ENCODE data around the gene STXBP5. TPM values are rescaled to one million over a fixed set of nuclear protein-coding genes. Genes with fewer than 3 reads are reported as not detected.

Gene STXBP5
- total and polyA plus RNA-seq, 9 of the 15 experiments (the other 6 are each of a cell fraction or from before 2014, with no cell fraction given) = 23.3 to 172 (median 71.5) TPM

- Histone ChIP-seq H3K4me2 (ENCODE audit: insufficient read depth, low read length) (peak overlapping the region; percentile 98), H3K27ac (ENCODE audit: extremely low read depth, low read depth, low read length) (peak overlapping the region; percentile 88), H3K36me3 (ENCODE audit: control insufficient read depth, insufficient read depth, low read length) (peaks cover 17% of the 10 kb centered on the region), H3K27me3 (ENCODE audit: control insufficient read depth in 2 of 2, insufficient read depth in 2 of 2, low read length in 2 of 2) (no peaks in the 10 kb centered on the region), H3K9ac (ENCODE audit: insufficient read depth in 1 of 2, low read depth in 2 of 2, low read length in 2 of 2) (peak overlapping the region; percentile 83 to 97), H3K4me1 (replicated peaks in 1 of 2; ENCODE audit: control insufficient read depth in 2 of 2, insufficient read depth in 2 of 2, low read length in 2 of 2) (peaks cover 5 to 14% of the 10 kb centered on the region in 2 experiments), H3K79me2 (ENCODE audit: control insufficient read depth, insufficient read depth, low read length) (peaks cover 63% of the 10 kb centered on the region), H3K4me3 (peak overlapping the region; percentile 88), H3K9me3 (replicated peaks; ENCODE audit: control insufficient read depth, insufficient read depth, low read depth, low read length) (no peaks in the 10 kb centered on the region), H3K9me1 (ENCODE audit: control insufficient read depth, insufficient read depth, low read length) (no peaks in the 10 kb centered on the region), H2AFZ (ENCODE audit: low read depth, low read length) (peak overlapping the region; percentile 69), H4K20me1 (replicated peaks; ENCODE audit: control insufficient read depth, insufficient read depth, low read length) (no peaks in the 10 kb centered on the region; the same call in 1 of the 2 replicates)
- FAIRE-seq = no peak
- in situ Hi-C loops (cut with MboI) (loop anchor here (25.0 kb wide), 1 partner anchor 316 kb away; no protein-coding TSS in a partner anchor), intact Hi-C loops (cut with micrococcal nuclease) (loop anchor here (2.0 kb wide), 3 partner anchors 319 to 347 kb away; no protein-coding TSS in a partner anchor)
- peak; percentile 87 to 96 (median 92) for DNase-seq (ENCODE audit: extremely low read depth in 1 of 4, low spot score in 3 of 4)
- WGBS (ENCODE audit: insufficient coverage, low coverage, missing lambda C conversion rate) = 1% methylated on average over 54 of the region's 74 CpGs
- peak; percentile 57 for ATAC-seq
- CTCF ChIA-PET (ENCODE audit: low intra/inter-chr PET ratio) = interaction anchor here (1.3 kb wide), 1 partner anchor 300 kb away, joined by 4 read pairs; no protein-coding TSS in a partner anchor
- BruUV-seq (replicated peaks) = no TSS peak
- POLR2A ChIA-PET = interaction anchor here (0.6 to 3.8 kb wide), 20 partner anchors 8 to 1240 kb away, joined by 3 to 20 read pairs (median 4); partner anchors contain the start of gene SHPRH
- TF ChIP-seq, protein P1, sequence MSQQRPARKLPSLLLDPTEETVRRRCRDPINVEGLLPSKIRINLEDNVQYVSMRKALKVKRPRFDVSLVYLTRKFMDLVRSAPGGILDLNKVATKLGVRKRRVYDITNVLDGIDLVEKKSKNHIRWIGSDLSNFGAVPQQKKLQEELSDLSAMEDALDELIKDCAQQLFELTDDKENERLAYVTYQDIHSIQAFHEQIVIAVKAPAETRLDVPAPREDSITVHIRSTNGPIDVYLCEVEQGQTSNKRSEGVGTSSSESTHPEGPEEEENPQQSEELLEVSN (IDR thresholded peaks at IDR 0.05; ENCODE audit: borderline replicate concordance in 1 of 2, extremely low read depth in 1 of 2, insufficient read depth in 1 of 2, insufficient read length in 1 of 2, low read depth in 1 of 2, low read length in 1 of 2, poor library complexity in 1 of 2, severe bottlenecking in 1 of 2) = peak; percentile 33 to 50
- TF ChIP-seq RCOR1 (IDR thresholded peaks at IDR 0.05; ENCODE audit: borderline replicate concordance in 1 of 2, low read depth in 2 of 2, low read length in 2 of 2) (no peak), RNF219 (CRISPR knock-in tag; IDR thresholded peaks at IDR 0.05) (0 out of 2 replicates have a peak, but pooled peaks have one; percentile 3), MEF2A (IDR thresholded peaks at IDR 0.05; ENCODE audit: control insufficient read depth, low read depth, low read length) (0 out of 2 replicates have a peak, but pooled peaks have one; percentile 30), DNMT1 (IDR thresholded peaks at IDR 0.05) (0 out of 2 replicates have a peak, but pooled peaks have one; percentile 57), ZNF766 (CRISPR knock-in tag; conservative IDR thresholded peaks at IDR 0.05) (peak; percentile 92), FOXA3 (CRISPR knock-in tag; conservative IDR thresholded peaks at IDR 0.05 in 1 of 2, IDR thresholded peaks at IDR 0.05 in 1 of 2) (no peak), PHF8 (IDR thresholded peaks at IDR 0.05; ENCODE audit: borderline replicate concordance, low read length) (peak; percentile 70; the same call in 1 of the 2 replicates), SMARCB1 (IDR thresholded peaks at IDR 0.05; ENCODE audit: insufficient read length, low read depth) (no peak), SAP30 (IDR thresholded peaks at IDR 0.05; ENCODE audit: borderline replicate concordance, insufficient read depth, low read depth, low read length, poor library complexity, severe bottlenecking) (peak; percentile 31), NFATC3 (IDR thresholded peaks at IDR 0.05) (peak; percentile 68; the same call in 1 of the 2 replicates), NR4A1 (CRISPR knock-in tag; IDR thresholded peaks at IDR 0.05) (no peak), NR4A1 (tag; IDR thresholded peaks at IDR 0.05) (no peak)
- TF ChIP-seq, protein P2, sequence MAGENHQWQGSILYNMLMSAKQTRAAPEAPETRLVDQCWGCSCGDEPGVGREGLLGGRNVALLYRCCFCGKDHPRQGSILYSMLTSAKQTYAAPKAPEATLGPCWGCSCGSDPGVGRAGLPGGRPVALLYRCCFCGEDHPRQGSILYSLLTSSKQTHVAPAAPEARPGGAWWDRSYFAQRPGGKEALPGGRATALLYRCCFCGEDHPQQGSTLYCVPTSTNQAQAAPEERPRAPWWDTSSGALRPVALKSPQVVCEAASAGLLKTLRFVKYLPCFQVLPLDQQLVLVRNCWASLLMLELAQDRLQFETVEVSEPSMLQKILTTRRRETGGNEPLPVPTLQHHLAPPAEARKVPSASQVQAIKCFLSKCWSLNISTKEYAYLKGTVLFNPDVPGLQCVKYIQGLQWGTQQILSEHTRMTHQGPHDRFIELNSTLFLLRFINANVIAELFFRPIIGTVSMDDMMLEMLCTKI (IDR thresholded peaks at IDR 0.05; ENCODE audit: partially characterized antibody) = no peak
Measured at GRCh38 chr6:147203311-147204059, 732 bp upstream of the STXBP5 start.

All from K562 (cell line).